ENCODE results near the gene RNF144B. TPM values are rescaled to one million over a fixed set of nuclear protein-coding genes. Genes with fewer than 3 reads are reported as not detected.

Gene RNF144B
- total RNA-seq, 4 donors from 2014 or later: 1.4 to 14.9 (median 2.4) TPM

DNA sequence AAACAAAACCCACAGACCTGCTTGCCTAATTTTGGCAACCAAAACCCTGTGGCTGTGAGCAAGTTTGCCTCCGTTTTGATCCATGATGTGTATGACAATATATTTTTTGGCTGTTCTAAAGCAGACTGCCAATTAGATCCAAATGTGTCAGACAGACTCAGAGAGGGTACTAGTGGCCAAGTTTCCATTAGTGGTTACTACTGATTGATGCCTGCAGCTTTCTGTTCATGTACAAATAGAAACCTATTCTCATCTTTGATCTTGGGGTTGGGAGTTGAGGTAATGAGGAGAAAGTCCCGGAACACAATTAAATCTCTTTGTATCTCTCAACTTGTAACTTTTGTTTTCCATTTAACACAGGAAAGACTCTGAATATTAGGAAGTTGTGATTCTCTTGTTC lies 100.9 kb downstream of the RNF144B start:
- Histone ChIP-seq H3K4me1 (no peaks in the 10 kb centered on the region), H3K4me3 (no peak overlapping the region), H3K36me3 (no peaks in the 10 kb centered on the region), H3K9me3 (no peaks in the 10 kb centered on the region), H3K27ac (no peak overlapping the region), H3K27me3 (no peaks in the 10 kb centered on the region)
- TF ChIP-seq POLR2A (IDR thresholded peaks at IDR 0.05): no peak
- TF ChIP-seq, protein P1, sequence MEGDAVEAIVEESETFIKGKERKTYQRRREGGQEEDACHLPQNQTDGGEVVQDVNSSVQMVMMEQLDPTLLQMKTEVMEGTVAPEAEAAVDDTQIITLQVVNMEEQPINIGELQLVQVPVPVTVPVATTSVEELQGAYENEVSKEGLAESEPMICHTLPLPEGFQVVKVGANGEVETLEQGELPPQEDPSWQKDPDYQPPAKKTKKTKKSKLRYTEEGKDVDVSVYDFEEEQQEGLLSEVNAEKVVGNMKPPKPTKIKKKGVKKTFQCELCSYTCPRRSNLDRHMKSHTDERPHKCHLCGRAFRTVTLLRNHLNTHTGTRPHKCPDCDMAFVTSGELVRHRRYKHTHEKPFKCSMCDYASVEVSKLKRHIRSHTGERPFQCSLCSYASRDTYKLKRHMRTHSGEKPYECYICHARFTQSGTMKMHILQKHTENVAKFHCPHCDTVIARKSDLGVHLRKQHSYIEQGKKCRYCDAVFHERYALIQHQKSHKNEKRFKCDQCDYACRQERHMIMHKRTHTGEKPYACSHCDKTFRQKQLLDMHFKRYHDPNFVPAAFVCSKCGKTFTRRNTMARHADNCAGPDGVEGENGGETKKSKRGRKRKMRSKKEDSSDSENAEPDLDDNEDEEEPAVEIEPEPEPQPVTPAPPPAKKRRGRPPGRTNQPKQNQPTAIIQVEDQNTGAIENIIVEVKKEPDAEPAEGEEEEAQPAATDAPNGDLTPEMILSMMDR (IDR thresholded peaks at IDR 0.05): no peak
- DNase-seq: no peak

DNA sequence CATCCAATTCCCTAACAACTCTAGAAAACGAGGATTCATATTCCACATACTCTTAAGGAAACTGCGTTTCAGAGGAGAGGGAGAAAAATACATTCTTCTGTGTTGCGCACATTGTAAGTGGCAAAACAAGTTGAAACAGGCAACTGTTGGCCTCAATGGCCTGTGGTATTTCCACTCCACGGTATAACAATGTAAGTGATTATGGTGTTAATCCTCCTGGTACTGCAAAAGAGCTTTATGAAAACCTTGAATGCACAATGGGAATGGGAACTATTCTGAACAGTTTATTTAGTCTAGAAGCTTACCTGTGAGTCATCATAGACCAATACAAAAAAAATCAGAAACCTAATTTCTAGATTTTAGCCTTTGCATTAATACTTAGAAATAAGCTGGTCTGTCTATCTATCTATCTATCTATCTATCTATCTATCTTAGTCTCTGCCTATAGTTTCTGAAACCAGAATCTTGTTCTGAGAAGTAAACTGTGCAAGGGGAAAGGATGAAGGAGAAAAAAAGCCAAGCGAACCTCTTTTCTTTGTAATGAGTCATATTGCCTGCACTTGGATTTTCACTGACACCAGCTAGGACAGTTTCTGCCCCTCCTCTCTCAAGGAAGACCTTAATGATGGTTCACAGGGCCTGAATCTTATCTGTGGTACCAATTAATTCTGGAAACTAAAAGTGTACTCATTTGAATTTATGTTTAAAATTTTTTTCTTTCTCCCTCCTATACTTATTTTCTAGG lies 101.5 kb downstream of the RNF144B start:
- Histone ChIP-seq H3K27me3 (no peaks in the 10 kb centered on the region), H3K27ac (no peak overlapping the region), H3K4me3 (no peak overlapping the region), H3K36me3 (no peaks in the 10 kb centered on the region), H3K4me1 (no peaks in the 10 kb centered on the region), H3K9me3 (no peaks in the 10 kb centered on the region)
- TF ChIP-seq, protein P1 (IDR thresholded peaks at IDR 0.05): no peak
- no peak for TF ChIP-seq POLR2A (IDR thresholded peaks at IDR 0.05)
- no peak for DNase-seq

DNA sequence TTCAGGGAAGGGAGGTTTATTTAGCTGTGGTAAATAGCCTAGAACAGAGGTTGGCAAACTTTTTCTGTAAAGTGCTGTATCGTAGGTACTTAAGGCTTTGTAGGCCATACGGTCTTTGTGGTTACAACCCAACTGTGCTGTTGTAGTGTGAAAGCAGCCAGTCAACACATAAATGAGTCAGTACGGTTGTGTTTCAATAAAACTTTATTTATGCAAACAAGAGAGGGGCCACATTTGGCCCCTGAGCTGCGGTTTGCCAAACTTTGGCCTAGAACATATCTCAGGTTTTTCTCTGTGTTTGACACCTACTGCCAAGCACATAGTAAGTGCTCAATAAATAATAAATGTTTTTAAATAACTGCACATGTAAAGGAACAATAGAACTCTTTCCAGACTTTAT lies 102.2 kb downstream of the RNF144B start:
- no peaks in the 10 kb centered on the region for H3K27me3 ChIP-seq
- no peak for TF ChIP-seq POLR2A (IDR thresholded peaks at IDR 0.05)
- TF ChIP-seq, protein P1 (IDR thresholded peaks at IDR 0.05): no peak
- H3K9me3 ChIP-seq: no peaks in the 10 kb centered on the region
- no peaks in the 10 kb centered on the region for H3K4me1 ChIP-seq
- H3K36me3 ChIP-seq: no peaks in the 10 kb centered on the region
- DNase-seq: no peak
- H3K4me3 ChIP-seq: no peak overlapping the region
- H3K27ac ChIP-seq: no peak overlapping the region

DNA sequence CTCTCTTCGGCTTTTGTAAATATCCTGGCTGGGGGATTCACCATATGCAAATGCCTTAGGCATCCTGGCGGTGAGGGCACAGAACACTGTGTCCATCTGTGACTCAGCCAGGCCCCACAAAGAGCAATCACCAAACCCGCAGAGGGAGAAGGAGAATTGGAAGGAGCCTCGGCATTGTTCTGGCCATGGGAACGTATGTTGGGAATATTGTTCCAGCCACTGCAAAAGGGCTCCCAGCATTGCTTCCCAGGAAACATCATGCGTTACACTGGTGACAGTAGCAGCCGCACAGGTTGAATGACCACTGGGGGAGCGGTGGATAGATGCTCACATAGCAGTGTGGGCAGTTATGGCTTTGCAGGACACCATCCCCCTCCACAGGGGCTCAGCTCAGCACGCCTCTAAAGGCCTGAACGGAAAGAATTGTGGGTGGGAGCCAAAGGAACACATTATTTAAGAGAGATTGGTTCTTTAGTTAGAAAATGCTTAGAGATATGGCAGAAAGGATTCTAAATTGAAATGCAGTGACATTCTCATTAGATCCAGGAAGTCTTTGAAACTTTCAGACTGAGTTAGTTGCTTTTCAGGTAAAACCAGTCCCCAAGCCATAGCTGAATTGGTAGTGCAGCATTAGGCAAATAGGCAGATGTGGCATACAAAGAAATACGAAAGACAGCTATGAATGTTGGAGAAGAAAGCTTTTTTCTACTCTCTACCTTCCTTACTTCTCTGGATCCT lies 104.3 kb downstream of the RNF144B start:
- no peaks in the 10 kb centered on the region for H3K9me3 ChIP-seq
- H3K4me1 ChIP-seq: no peaks in the 10 kb centered on the region
- H3K36me3 ChIP-seq: no peaks in the 10 kb centered on the region
- H3K4me3 ChIP-seq: no peak overlapping the region
- no peaks in the 10 kb centered on the region for H3K27me3 ChIP-seq
- TF ChIP-seq, protein P1 (IDR thresholded peaks at IDR 0.05): no peak
- TF ChIP-seq POLR2A (IDR thresholded peaks at IDR 0.05): no peak
- no peak for DNase-seq
- no peak overlapping the region for H3K27ac ChIP-seq

DNA sequence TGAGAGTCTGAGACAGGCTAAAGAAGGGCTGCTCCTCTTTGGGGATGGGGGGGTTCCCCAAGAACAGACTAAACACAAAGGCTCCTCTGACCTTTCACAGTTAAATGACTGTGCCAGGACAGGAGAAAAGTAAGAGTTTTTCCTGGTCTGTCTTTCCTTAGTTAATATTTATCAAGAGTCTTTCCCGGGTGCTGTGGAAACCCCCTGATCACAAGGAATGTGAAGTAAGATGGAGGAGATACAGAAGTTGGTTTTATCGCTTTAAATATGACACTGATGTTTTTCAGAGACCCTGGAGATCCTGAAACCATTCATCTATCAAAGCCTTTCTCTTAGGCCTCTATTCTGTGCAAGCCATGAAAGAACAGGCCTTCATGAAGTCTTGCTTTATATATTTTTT lies 105.8 kb downstream of the RNF144B start:
- Histone ChIP-seq H3K4me1 (no peaks in the 10 kb centered on the region), H3K36me3 (no peaks in the 10 kb centered on the region)
- DNase-seq: no peak

More for the DNA sequence above, 105.8 kb downstream of the RNF144B start:
- TF ChIP-seq, protein P1 (IDR thresholded peaks at IDR 0.05): no peak
- TF ChIP-seq POLR2A (IDR thresholded peaks at IDR 0.05): no peak
- no peak overlapping the region for H3K27ac ChIP-seq
- no peaks in the 10 kb centered on the region for H3K9me3 ChIP-seq
- H3K4me3 ChIP-seq: no peak overlapping the region
- no peaks in the 10 kb centered on the region for H3K27me3 ChIP-seq
